ENCODE data around the gene NATD1. TPM values are rescaled to one million over a fixed set of nuclear protein-coding genes. Genes with fewer than 3 reads are reported as not detected.
A peak's percentile ranks its signal among the peaks of the same experiment; 100 is the strongest.

Gene NATD1
- total RNA-seq, 2 experiments from 2014 or later: 7.2 to 8.3 TPM

- Mint-ChIP-seq H3K27me3 (no peaks in the 10 kb centered on the region), H3K4me1 (peaks cover 52% of the 10 kb centered on the region), H3K27ac (peak overlapping the region; percentile 87), H3K4me3 (no peak overlapping the region), H3K36me3 (ENCODE audit: low read depth) (no peaks in the 10 kb centered on the region), H3K9me3 (no peaks in the 10 kb centered on the region)
- ChIA-PET CTCF (interaction anchor here (1.0 to 5.6 kb wide), 7 partner anchors 9 to 234 kb away, joined by 3 to 34 read pairs (median 5); no protein-coding TSS in a partner anchor), POLR2A (interaction anchor here (1.3 to 1.8 kb wide), 4 partner anchors 10 to 235 kb away, joined by 3 to 4 read pairs (median 3); no protein-coding TSS in a partner anchor)
- peak; percentile 73 for DNase-seq
These were observed 25.4 kb upstream of the NATD1 start for GRCh38 chr17:21278450-21279197.

GRCh38 chr17:21277332-21277731, 24.1 kb upstream of the NATD1 start:
- Mint-ChIP-seq H3K4me1 (peaks cover 43% of the 10 kb centered on the region), H3K27me3 (no peaks in the 10 kb centered on the region), H3K27ac (no peak overlapping the region), H3K9me3 (no peaks in the 10 kb centered on the region), H3K4me3 (no peak overlapping the region), H3K36me3 (ENCODE audit: low read depth) (no peaks in the 10 kb centered on the region)
- CTCF ChIA-PET: interaction anchor here (2.5 to 5.6 kb wide), 4 partner anchors 9 to 235 kb away, joined by 8 to 34 read pairs (median 13); no protein-coding TSS in a partner anchor
- no peak for DNase-seq
- POLR2A ChIA-PET: interaction anchor here (1.5 to 2.4 kb wide), 2 partner anchors 10 to 233 kb away, joined by 4 to 23 read pairs; no protein-coding TSS in a partner anchor

- Mint-ChIP-seq H3K9me3 (no peaks in the 10 kb centered on the region), H3K27me3 (no peaks in the 10 kb centered on the region), H3K27ac (no peak overlapping the region), H3K36me3 (ENCODE audit: low read depth) (no peaks in the 10 kb centered on the region), H3K4me1 (peaks cover 43% of the 10 kb centered on the region), H3K4me3 (peak overlapping the region; percentile 72)
- DNase-seq: no peak
- POLR2A ChIA-PET: interaction anchor here (0.8 to 2.4 kb wide), 7 partner anchors 8 to 232 kb away, joined by 4 to 23 read pairs (median 4); partner anchors contain the start of gene NATD1
- CTCF ChIA-PET: interaction anchor here (1.1 to 5.6 kb wide), 6 partner anchors 9 to 236 kb away, joined by 3 to 34 read pairs (median 10); partner anchors contain the start of gene USP22
These were observed 23.0 kb upstream of the NATD1 start for GRCh38 chr17:21276264-21276588.

GRCh38 chr17:21275579-21276263, 22.5 kb upstream of the NATD1 start:
- Mint-ChIP-seq H3K27ac (peak overlapping the region; percentile 50), H3K4me1 (peaks cover 43% of the 10 kb centered on the region), H3K4me3 (peak overlapping the region; percentile 72), H3K27me3 (no peaks in the 10 kb centered on the region), H3K9me3 (no peaks in the 10 kb centered on the region), H3K36me3 (ENCODE audit: low read depth) (no peaks in the 10 kb centered on the region)
- ChIA-PET POLR2A (interaction anchor here (0.7 to 2.4 kb wide), 8 partner anchors 8 to 232 kb away, joined by 3 to 23 read pairs (median 4); partner anchors contain the start of genes NATD1 and TMEM11), CTCF (interaction anchor here (1.1 to 5.6 kb wide), 7 partner anchors 8 to 237 kb away, joined by 3 to 34 read pairs (median 8); partner anchors contain the start of gene USP22)
- DNase-seq: peak; percentile 94

GRCh38 chr17:21275047-21275578, 21.9 kb upstream of the NATD1 start:
- ChIA-PET CTCF (interaction anchor here (1.1 to 3.1 kb wide), 4 partner anchors 7 to 232 kb away, joined by 3 to 14 read pairs (median 5); partner anchors contain the start of gene USP22), POLR2A (interaction anchor here (0.7 to 2.4 kb wide), 6 partner anchors 9 to 157 kb away, joined by 3 to 23 read pairs (median 4); partner anchors contain the start of genes NATD1 and TMEM11)
- no peak overlapping the region for H3K27ac Mint-ChIP-seq
- no peaks in the 10 kb centered on the region for H3K27me3 Mint-ChIP-seq
- H3K9me3 Mint-ChIP-seq: no peaks in the 10 kb centered on the region
- peaks cover 39% of the 10 kb centered on the region for H3K4me1 Mint-ChIP-seq
- no peak for DNase-seq
- no peaks in the 10 kb centered on the region for H3K36me3 Mint-ChIP-seq (ENCODE audit: low read depth)
- H3K4me3 Mint-ChIP-seq: peak overlapping the region; percentile 72

- Mint-ChIP-seq H3K4me3 (no peak overlapping the region), H3K27ac (no peak overlapping the region)
- CTCF ChIA-PET: interaction anchor here (0.9 kb wide), 1 partner anchor 184 kb away, joined by 3 read pairs; no protein-coding TSS in a partner anchor
These were observed 19.9 kb upstream of the NATD1 start for GRCh38 chr17:21272881-21273792.

GRCh38 chr17:21272250-21272649, 19.0 kb upstream of the NATD1 start:
- peaks cover 35% of the 10 kb centered on the region for H3K4me1 Mint-ChIP-seq
- no peaks in the 10 kb centered on the region for H3K9me3 Mint-ChIP-seq
- H3K27ac Mint-ChIP-seq: no peak overlapping the region
- no peaks in the 10 kb centered on the region for H3K36me3 Mint-ChIP-seq (ENCODE audit: low read depth)
- no peak for DNase-seq
- no peaks in the 10 kb centered on the region for H3K27me3 Mint-ChIP-seq
- ChIA-PET POLR2A (interaction anchor here (2.3 kb wide), 1 partner anchor 15 kb away, joined by 8 read pairs; no protein-coding TSS in a partner anchor), CTCF (no interaction called here)
- no peak overlapping the region for H3K4me3 Mint-ChIP-seq

More at GRCh38 chr17:21272881-21273792, 19.9 kb upstream of the NATD1 start:
- no peaks in the 10 kb centered on the region for H3K9me3 Mint-ChIP-seq
- POLR2A ChIA-PET: interaction anchor here (2.3 kb wide), 1 partner anchor 14 kb away, joined by 8 read pairs; no protein-coding TSS in a partner anchor
- H3K36me3 Mint-ChIP-seq (ENCODE audit: low read depth): no peaks in the 10 kb centered on the region
- DNase-seq: no peak
- H3K27me3 Mint-ChIP-seq: no peaks in the 10 kb centered on the region
- peaks cover 33% of the 10 kb centered on the region for H3K4me1 Mint-ChIP-seq

GRCh38 chr17:21271454-21272183, 18.4 kb upstream of the NATD1 start:
- no peak overlapping the region for H3K27ac Mint-ChIP-seq
- no peaks in the 10 kb centered on the region for H3K36me3 Mint-ChIP-seq (ENCODE audit: low read depth)
- POLR2A ChIA-PET: no interaction called here

GRCh38 chr17:21269394-21269793, 16.2 kb upstream of the NATD1 start:
- no peak overlapping the region for H3K27ac Mint-ChIP-seq
- no peaks in the 10 kb centered on the region for H3K36me3 Mint-ChIP-seq (ENCODE audit: low read depth)

More at GRCh38 chr17:21271454-21272183, 18.4 kb upstream of the NATD1 start:
- Mint-ChIP-seq H3K9me3 (no peaks in the 10 kb centered on the region), H3K4me1 (peaks cover 37% of the 10 kb centered on the region), H3K27me3 (no peaks in the 10 kb centered on the region), H3K4me3 (no peak overlapping the region)
- CTCF ChIA-PET: no interaction called here
- no peak for DNase-seq

GRCh38 chr17:21268596-21269188, 15.5 kb upstream of the NATD1 start:
- ChIA-PET POLR2A (interaction anchor here (0.8 to 1.7 kb wide), 7 partner anchors 8 to 54 kb away, joined by 3 to 14 read pairs (median 3); no protein-coding TSS in a partner anchor), CTCF (interaction anchor here (0.9 to 2.2 kb wide), 4 partner anchors 8 to 149 kb away, joined by 3 to 14 read pairs (median 4); no protein-coding TSS in a partner anchor)
- Mint-ChIP-seq H3K27me3 (no peaks in the 10 kb centered on the region), H3K9me3 (no peaks in the 10 kb centered on the region), H3K36me3 (ENCODE audit: low read depth) (no peaks in the 10 kb centered on the region), H3K4me1 (peaks cover 27% of the 10 kb centered on the region), H3K4me3 (no peak overlapping the region), H3K27ac (peak overlapping the region; percentile 79)
- no peak for DNase-seq

More at GRCh38 chr17:21269394-21269793, 16.2 kb upstream of the NATD1 start:
- no peak for DNase-seq
- POLR2A ChIA-PET: interaction anchor here (0.8 kb wide), 1 partner anchor 19 kb away, joined by 3 read pairs; no protein-coding TSS in a partner anchor
- H3K27me3 Mint-ChIP-seq: no peaks in the 10 kb centered on the region
- H3K4me3 Mint-ChIP-seq: no peak overlapping the region
- CTCF ChIA-PET: interaction anchor here (0.6 to 1.1 kb wide), 2 partner anchors 11 to 467 kb away, joined by 3 to 4 read pairs; no protein-coding TSS in a partner anchor
- peaks cover 27% of the 10 kb centered on the region for H3K4me1 Mint-ChIP-seq
- H3K9me3 Mint-ChIP-seq: no peaks in the 10 kb centered on the region

- no peak for DNase-seq
- Mint-ChIP-seq H3K27ac (no peak overlapping the region), H3K4me1 (peaks cover 22% of the 10 kb centered on the region), H3K9me3 (no peaks in the 10 kb centered on the region), H3K4me3 (no peak overlapping the region), H3K27me3 (no peaks in the 10 kb centered on the region), H3K36me3 (ENCODE audit: low read depth) (no peaks in the 10 kb centered on the region)
- CTCF ChIA-PET: no interaction called here
- POLR2A ChIA-PET: interaction anchor here (1.0 kb wide), 1 partner anchor 9 kb away, joined by 3 read pairs; no protein-coding TSS in a partner anchor
These were observed 10.2 kb upstream of the NATD1 start for GRCh38 chr17:21263376-21263775.
